ENCODE measurements around the gene CDH13.

The CDH13 gene

GRCh38 chr16:83627996-83628395 is 1001.2 kb downstream of the CDH13 start:
- no peak for ATAC-seq
- TF ChIP-seq ZC3H10 (CRISPR knock-in tag; IDR thresholded peaks at IDR 0.05) (no peak), ZFP3 (CRISPR knock-in tag; IDR thresholded peaks at IDR 0.05) (no peak), RARB (CRISPR knock-in tag; IDR thresholded peaks at IDR 0.05) (no peak), BACH2 (CRISPR knock-in tag; IDR thresholded peaks at IDR 0.05; ENCODE audit: borderline replicate concordance) (no peak), ZFP30 (CRISPR knock-in tag; IDR thresholded peaks at IDR 0.05) (no peak), PATZ1 (CRISPR knock-in tag; IDR thresholded peaks at IDR 0.05; ENCODE audit: borderline replicate concordance) (no peak), OSR1 (CRISPR knock-in tag; IDR thresholded peaks at IDR 0.05) (no peak), PPARA (CRISPR knock-in tag; IDR thresholded peaks at IDR 0.05; ENCODE audit: borderline replicate concordance) (no peak), CSRNP3 (CRISPR knock-in tag; IDR thresholded peaks at IDR 0.05) (no peak), ARNTL (CRISPR knock-in tag; IDR thresholded peaks at IDR 0.05; ENCODE audit: borderline replicate concordance, low read depth) (no peak), ZNF8 (CRISPR knock-in tag; IDR thresholded peaks at IDR 0.05) (no peak), ZNF565 (CRISPR knock-in tag; conservative IDR thresholded peaks at IDR 0.05; ENCODE audit: low read depth) (no peak), TOX (CRISPR knock-in tag; IDR thresholded peaks at IDR 0.05; ENCODE audit: borderline replicate concordance) (no peak)
- TF ChIP-seq, protein P1, sequence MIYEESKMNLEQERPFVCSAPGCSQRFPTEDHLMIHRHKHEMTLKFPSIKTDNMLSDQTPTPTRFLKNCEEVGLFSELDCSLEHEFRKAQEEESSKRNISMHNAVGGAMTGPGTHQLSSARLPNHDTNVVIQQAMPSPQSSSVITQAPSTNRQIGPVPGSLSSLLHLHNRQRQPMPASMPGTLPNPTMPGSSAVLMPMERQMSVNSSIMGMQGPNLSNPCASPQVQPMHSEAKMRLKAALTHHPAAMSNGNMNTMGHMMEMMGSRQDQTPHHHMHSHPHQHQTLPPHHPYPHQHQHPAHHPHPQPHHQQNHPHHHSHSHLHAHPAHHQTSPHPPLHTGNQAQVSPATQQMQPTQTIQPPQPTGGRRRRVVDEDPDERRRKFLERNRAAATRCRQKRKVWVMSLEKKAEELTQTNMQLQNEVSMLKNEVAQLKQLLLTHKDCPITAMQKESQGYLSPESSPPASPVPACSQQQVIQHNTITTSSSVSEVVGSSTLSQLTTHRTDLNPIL (CRISPR knock-in tag; IDR thresholded peaks at IDR 0.05; ENCODE audit: low read depth), result no peak

GRCh38 chr16:83629426-83629825 is 1002.7 kb downstream of the CDH13 start:
- no peak for TF ChIP-seq ZNF70 (CRISPR knock-in tag; IDR thresholded peaks at IDR 0.05)
- no peak for TF ChIP-seq CSDC2 (CRISPR knock-in tag; IDR thresholded peaks at IDR 0.05)
- TF ChIP-seq TCF4 (CRISPR knock-in tag; IDR thresholded peaks at IDR 0.05; ENCODE audit: borderline replicate concordance), result no peak
- no peak for TF ChIP-seq PPARA (CRISPR knock-in tag; IDR thresholded peaks at IDR 0.05; ENCODE audit: borderline replicate concordance)
- TF ChIP-seq, protein P1 (CRISPR knock-in tag; IDR thresholded peaks at IDR 0.05; ENCODE audit: low read depth), result no peak
- TF ChIP-seq BACH2 (CRISPR knock-in tag; IDR thresholded peaks at IDR 0.05; ENCODE audit: borderline replicate concordance), result no peak
- no peak for TF ChIP-seq ZNF8 (CRISPR knock-in tag; IDR thresholded peaks at IDR 0.05)
- no peak for TF ChIP-seq ZFP3 (CRISPR knock-in tag; IDR thresholded peaks at IDR 0.05)
- no peak for TF ChIP-seq ARNTL (CRISPR knock-in tag; IDR thresholded peaks at IDR 0.05; ENCODE audit: borderline replicate concordance, low read depth)
- TF ChIP-seq POU6F1 (CRISPR knock-in tag; IDR thresholded peaks at IDR 0.05; ENCODE audit: borderline replicate concordance, low read depth), result no peak
- no peak for TF ChIP-seq ZNF565 (CRISPR knock-in tag; conservative IDR thresholded peaks at IDR 0.05; ENCODE audit: low read depth)
- no peak for TF ChIP-seq TSHZ2 (CRISPR knock-in tag; IDR thresholded peaks at IDR 0.05)
- no peak for TF ChIP-seq PATZ1 (CRISPR knock-in tag; IDR thresholded peaks at IDR 0.05; ENCODE audit: borderline replicate concordance)
- no peak for TF ChIP-seq ISL1 (CRISPR knock-in tag; IDR thresholded peaks at IDR 0.05)
- TF ChIP-seq RARB (CRISPR knock-in tag; IDR thresholded peaks at IDR 0.05), result no peak
- no peak for ATAC-seq

Data from SK-N-SH treated with all-trans-retinoic acid at 6 μM for 48 hours (cell line).